HepG2 (cell line): ENCODE measurements around the gene ORC2. TPM values are rescaled to one million over a fixed set of nuclear protein-coding genes. Genes with fewer than 3 reads are reported as not detected.
A peak's percentile ranks its signal among the peaks of the same experiment; 100 is the strongest.

Experiments used
- FOSL2 ChIP-seq: sonication (generic); formaldehyde crosslinking; IDR thresholded peaks from 2 replicates; pipeline ENCODE4 v1.4.0; 2020; ENCODE audit warnings: missing genetic modification reagents
- FOXM1 ChIP-seq: sonication (generic); formaldehyde crosslinking; IDR thresholded peaks from 2 replicates; pipeline ENCODE4 v1.5.0; 2020; ENCODE audit warnings: missing genetic modification reagents
- MEIS1 ChIP-seq: sonication (generic); formaldehyde crosslinking; IDR thresholded peaks from 2 replicates; pipeline ENCODE4 v1.9.0; 2021; ENCODE audit warnings: mild to moderate bottlenecking, missing genetic modification reagents, moderate library complexity, borderline replicate concordance
- NFE2L1 ChIP-seq: sonication (generic); formaldehyde crosslinking; IDR thresholded peaks from 2 replicates; pipeline ENCODE4 v1.4.0; 2020; ENCODE audit warnings: missing genetic modification reagents, mild to moderate bottlenecking, borderline replicate concordance
- NR1H2 ChIP-seq: sonication (generic); formaldehyde crosslinking; IDR thresholded peaks from 2 replicates; pipeline ENCODE4 v1.8.1; 2022; ENCODE audit warnings: low read depth, missing genetic modification reagents, borderline replicate concordance
- POLR2A ChIP-seq, 2 experiments: IDR thresholded peaks; 2 replicates each; pipeline ENCODE4 v1.6.1; 2011; ENCODE audit warnings: low read depth in 2 of 2, low read length in 2 of 2, mild to moderate bottlenecking in 1 of 2, moderate library complexity in 1 of 2; ENCODE audit not compliant: insufficient read depth in 1 of 2
- SCMH1 ChIP-seq: sonication (generic); formaldehyde crosslinking; IDR thresholded peaks from 2 replicates; pipeline ENCODE4 v1.9.0; 2021; ENCODE audit warnings: missing genetic modification reagents, mild to moderate bottlenecking, borderline replicate concordance
- TBP ChIP-seq: sonication (generic); formaldehyde crosslinking; IDR thresholded peaks from 2 replicates; pipeline ENCODE4 v1.5.0; 2020; ENCODE audit warnings: missing genetic modification reagents
- YEATS4 ChIP-seq: sonication (generic); formaldehyde crosslinking; IDR thresholded peaks from 2 replicates; pipeline ENCODE4 v1.4.0; 2020; ENCODE audit warnings: missing genetic modification reagents, borderline replicate concordance
- ZNF17 ChIP-seq: sonication (generic); formaldehyde crosslinking; IDR thresholded peaks from 2 replicates; pipeline ENCODE4 v1.5.0; 2020; ENCODE audit warnings: mild to moderate bottlenecking, missing genetic modification reagents
- ZNF343 ChIP-seq: sonication (generic); formaldehyde crosslinking; IDR thresholded peaks from 2 replicates; pipeline ENCODE4 v1.4.0; 2020; ENCODE audit warnings: mild to moderate bottlenecking, missing genetic modification reagents
- ZNF546 ChIP-seq: sonication (generic); formaldehyde crosslinking; conservative IDR thresholded peaks from 2 replicates; pipeline ENCODE4 v1.8.1; 2023; ENCODE audit warnings: mild to moderate bottlenecking, missing genetic modification reagents
- ZNF562 ChIP-seq: sonication (generic); formaldehyde crosslinking; IDR thresholded peaks from 2 replicates; pipeline ENCODE4 v1.8.0; 2022; ENCODE audit warnings: missing genetic modification reagents, borderline replicate concordance
- ZSCAN20 ChIP-seq: sonication (generic); formaldehyde crosslinking; IDR thresholded peaks from 2 replicates; pipeline ENCODE4 v1.4.0; 2020; ENCODE audit warnings: missing genetic modification reagents, mild to moderate bottlenecking, borderline replicate concordance
- polyA plus RNA-seq, 8 experiments: library from polyadenylated mRNA; depleted of rRNA in 3 of 8; stranded (reverse) in 7 of 8; unstranded in 1 of 8; fragments of >200 nt; fragmentation: Illumina TruSeq in 4 of 8; extraction: Trizol in 4 of 8; gene quantifications; 2 replicates each; pipeline versions ENCODE4 v1.2.1 to v1.2.3, GENCODE V29; 2011 to 2016; ENCODE audit warnings: low read depth in 4 of 8, missing spikeins in 1 of 8, mixed read lengths in 1 of 8; ENCODE audit not compliant: insufficient read depth in 1 of 8
- total RNA-seq, 5 experiments: library from RNA; depleted of rRNA; stranded (reverse); fragments of >200 nt; fragmentation: Illumina TruSeq; extraction: Trizol; gene quantifications; 2 replicates each; pipeline ENCODE4 v1.2.3, GENCODE V29; 2016; ENCODE audit warnings: low read depth in 1 of 5
- TF ChIP-seq, protein P1 (sequence below): sonication (generic); formaldehyde crosslinking; IDR thresholded peaks from 2 replicates; pipeline ENCODE4 v1.5.1; 2020; ENCODE audit warnings: mild to moderate bottlenecking, missing genetic modification reagents, borderline replicate concordance
- TF ChIP-seq, protein P2 (sequence below): sonication (generic); formaldehyde crosslinking; IDR thresholded peaks from 2 replicates; pipeline ENCODE4 v1.4.0; 2020; ENCODE audit warnings: missing genetic modification reagents
- TF ChIP-seq, protein P3 (sequence below): sonication (generic); formaldehyde crosslinking; IDR thresholded peaks from 2 replicates; pipeline ENCODE4 v1.5.1; 2020; ENCODE audit warnings: mild to moderate bottlenecking, missing genetic modification reagents, moderate library complexity
- TF ChIP-seq, protein P4 (sequence below): sonication (generic); formaldehyde crosslinking; IDR thresholded peaks from 2 replicates; pipeline ENCODE4 v1.4.0; 2020; ENCODE audit warnings: mild to moderate bottlenecking, missing genetic modification reagents

The ORC2 gene
- total and polyA plus RNA-seq, 2 of the 13 experiments (the other 11 are each of a cell fraction or from before 2014, with no cell fraction given), result 19.3 to 73.5 TPM

DNA sequence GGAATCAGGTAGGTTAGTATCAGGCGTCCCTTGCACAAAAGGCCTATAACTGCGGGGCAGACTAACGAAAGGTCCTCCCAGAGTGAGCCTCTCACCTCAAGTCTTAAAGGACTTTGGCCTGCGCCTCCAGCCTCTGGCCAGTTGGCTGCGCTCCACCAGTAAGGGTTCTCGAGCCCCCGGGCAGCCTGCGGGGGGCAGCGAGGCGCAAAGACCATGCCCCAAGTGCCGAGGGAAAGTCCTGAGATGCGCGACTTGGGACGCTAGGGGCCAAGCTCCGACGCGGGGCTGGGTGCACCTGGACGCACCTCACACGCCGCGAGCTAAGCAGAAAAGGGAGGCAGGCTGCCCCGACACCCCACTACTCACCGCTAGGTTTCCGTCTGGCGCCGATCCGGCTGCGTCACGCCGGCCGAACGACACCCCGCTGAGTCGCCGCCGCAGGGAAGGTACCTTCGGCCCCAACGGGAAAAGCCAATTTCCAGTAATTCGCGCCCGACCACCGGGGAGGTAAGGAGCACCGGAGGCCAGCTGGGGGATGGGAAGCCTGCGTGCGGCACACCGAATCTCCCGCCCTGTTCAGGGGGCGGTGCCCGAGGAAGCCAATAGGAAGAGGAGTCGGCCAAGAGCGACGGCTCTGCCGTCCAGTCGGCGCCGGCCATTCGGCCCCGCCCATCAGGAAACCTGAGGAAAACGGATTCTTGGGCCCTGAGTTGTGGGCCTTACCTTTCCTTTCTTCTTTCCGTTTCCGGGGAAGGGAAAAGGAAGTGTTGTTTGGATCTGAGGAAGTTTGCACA is at the start of gene ORC2 (continued):
- TF ChIP-seq, protein P1, sequence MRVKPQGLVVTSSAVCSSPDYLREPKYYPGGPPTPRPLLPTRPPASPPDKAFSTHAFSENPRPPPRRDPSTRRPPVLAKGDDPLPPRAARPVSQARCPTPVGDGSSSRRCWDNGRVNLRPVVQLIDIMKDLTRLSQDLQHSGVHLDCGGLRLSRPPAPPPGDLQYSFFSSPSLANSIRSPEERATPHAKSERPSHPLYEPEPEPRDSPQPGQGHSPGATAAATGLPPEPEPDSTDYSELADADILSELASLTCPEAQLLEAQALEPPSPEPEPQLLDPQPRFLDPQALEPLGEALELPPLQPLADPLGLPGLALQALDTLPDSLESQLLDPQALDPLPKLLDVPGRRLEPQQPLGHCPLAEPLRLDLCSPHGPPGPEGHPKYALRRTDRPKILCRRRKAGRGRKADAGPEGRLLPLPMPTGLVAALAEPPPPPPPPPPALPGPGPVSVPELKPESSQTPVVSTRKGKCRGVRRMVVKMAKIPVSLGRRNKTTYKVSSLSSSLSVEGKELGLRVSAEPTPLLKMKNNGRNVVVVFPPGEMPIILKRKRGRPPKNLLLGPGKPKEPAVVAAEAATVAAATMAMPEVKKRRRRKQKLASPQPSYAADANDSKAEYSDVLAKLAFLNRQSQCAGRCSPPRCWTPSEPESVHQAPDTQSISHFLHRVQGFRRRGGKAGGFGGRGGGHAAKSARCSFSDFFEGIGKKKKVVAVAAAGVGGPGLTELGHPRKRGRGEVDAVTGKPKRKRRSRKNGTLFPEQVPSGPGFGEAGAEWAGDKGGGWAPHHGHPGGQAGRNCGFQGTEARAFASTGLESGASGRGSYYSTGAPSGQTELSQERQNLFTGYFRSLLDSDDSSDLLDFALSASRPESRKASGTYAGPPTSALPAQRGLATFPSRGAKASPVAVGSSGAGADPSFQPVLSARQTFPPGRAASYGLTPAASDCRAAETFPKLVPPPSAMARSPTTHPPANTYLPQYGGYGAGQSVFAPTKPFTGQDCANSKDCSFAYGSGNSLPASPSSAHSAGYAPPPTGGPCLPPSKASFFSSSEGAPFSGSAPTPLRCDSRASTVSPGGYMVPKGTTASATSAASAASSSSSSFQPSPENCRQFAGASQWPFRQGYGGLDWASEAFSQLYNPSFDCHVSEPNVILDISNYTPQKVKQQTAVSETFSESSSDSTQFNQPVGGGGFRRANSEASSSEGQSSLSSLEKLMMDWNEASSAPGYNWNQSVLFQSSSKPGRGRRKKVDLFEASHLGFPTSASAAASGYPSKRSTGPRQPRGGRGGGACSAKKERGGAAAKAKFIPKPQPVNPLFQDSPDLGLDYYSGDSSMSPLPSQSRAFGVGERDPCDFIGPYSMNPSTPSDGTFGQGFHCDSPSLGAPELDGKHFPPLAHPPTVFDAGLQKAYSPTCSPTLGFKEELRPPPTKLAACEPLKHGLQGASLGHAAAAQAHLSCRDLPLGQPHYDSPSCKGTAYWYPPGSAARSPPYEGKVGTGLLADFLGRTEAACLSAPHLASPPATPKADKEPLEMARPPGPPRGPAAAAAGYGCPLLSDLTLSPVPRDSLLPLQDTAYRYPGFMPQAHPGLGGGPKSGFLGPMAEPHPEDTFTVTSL, result peak; percentile 77
- no peak; the same call in 1 of the 2 replicates for TF ChIP-seq ZSCAN20 (CRISPR knock-in tag)
- peak; percentile 74 to 85 for TF ChIP-seq POLR2A (IDR thresholded peaks at IDR 0.05; ENCODE audit: insufficient read depth in 1 of 2, low read depth in 2 of 2, low read length in 2 of 2)
- TF ChIP-seq, protein P2, sequence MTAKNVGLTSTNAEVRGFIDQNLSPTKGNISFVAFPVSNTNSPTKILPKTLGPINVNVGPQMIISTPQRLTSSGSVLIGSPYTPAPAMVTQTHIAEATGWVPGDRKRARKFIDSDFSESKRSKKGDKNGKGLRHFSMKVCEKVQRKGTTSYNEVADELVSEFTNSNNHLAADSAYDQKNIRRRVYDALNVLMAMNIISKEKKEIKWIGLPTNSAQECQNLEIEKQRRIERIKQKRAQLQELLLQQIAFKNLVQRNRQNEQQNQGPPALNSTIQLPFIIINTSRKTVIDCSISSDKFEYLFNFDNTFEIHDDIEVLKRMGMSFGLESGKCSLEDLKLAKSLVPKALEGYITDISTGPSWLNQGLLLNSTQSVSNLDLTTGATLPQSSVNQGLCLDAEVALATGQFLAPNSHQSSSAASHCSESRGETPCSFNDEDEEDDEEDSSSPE, result peak; percentile 96
- TF ChIP-seq MEIS1 (CRISPR knock-in tag), result peak; percentile 69; the same call in 1 of the 2 replicates
- peak; percentile 56; the same call in 1 of the 2 replicates for TF ChIP-seq NFE2L1
- TF ChIP-seq, protein P3, sequence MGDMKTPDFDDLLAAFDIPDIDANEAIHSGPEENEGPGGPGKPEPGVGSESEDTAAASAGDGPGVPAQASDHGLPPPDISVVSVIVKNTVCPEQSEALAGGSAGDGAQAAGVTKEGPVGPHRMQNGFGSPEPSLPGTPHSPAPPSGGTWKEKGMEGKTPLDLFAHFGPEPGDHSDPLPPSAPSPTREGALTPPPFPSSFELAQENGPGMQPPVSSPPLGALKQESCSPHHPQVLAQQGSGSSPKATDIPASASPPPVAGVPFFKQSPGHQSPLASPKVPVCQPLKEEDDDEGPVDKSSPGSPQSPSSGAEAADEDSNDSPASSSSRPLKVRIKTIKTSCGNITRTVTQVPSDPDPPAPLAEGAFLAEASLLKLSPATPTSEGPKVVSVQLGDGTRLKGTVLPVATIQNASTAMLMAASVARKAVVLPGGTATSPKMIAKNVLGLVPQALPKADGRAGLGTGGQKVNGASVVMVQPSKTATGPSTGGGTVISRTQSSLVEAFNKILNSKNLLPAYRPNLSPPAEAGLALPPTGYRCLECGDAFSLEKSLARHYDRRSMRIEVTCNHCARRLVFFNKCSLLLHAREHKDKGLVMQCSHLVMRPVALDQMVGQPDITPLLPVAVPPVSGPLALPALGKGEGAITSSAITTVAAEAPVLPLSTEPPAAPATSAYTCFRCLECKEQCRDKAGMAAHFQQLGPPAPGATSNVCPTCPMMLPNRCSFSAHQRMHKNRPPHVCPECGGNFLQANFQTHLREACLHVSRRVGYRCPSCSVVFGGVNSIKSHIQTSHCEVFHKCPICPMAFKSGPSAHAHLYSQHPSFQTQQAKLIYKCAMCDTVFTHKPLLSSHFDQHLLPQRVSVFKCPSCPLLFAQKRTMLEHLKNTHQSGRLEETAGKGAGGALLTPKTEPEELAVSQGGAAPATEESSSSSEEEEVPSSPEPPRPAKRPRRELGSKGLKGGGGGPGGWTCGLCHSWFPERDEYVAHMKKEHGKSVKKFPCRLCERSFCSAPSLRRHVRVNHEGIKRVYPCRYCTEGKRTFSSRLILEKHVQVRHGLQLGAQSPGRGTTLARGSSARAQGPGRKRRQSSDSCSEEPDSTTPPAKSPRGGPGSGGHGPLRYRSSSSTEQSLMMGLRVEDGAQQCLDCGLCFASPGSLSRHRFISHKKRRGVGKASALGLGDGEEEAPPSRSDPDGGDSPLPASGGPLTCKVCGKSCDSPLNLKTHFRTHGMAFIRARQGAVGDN, result peak; percentile 98
- peak; percentile 90 for TF ChIP-seq YEATS4
- peak; percentile 76; the same call in 1 of the 2 replicates for TF ChIP-seq ZNF343 (CRISPR knock-in tag)
- peak; percentile 11; the same call in 1 of the 2 replicates for TF ChIP-seq FOSL2
- peak; percentile 27; the same call in 1 of the 2 replicates for TF ChIP-seq NR1H2 (CRISPR knock-in tag)
- TF ChIP-seq, protein P4, sequence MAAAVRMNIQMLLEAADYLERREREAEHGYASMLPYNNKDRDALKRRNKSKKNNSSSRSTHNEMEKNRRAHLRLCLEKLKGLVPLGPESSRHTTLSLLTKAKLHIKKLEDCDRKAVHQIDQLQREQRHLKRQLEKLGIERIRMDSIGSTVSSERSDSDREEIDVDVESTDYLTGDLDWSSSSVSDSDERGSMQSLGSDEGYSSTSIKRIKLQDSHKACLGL (CRISPR knock-in tag), result peak; percentile 51; the same call in 1 of the 2 replicates
- TF ChIP-seq ZNF17 (CRISPR knock-in tag), result no peak
- TF ChIP-seq ZNF546 (CRISPR knock-in tag), result peak; percentile 96
- no peak for TF ChIP-seq ZNF562 (CRISPR knock-in tag)
- TF ChIP-seq TBP (CRISPR knock-in tag), result no peak
- TF ChIP-seq SCMH1 (CRISPR knock-in tag), result no peak
- no peak for TF ChIP-seq FOXM1 (CRISPR knock-in tag)
